GDM1 (cell line): Measurements from ENCODE around the gene PRF1.
"Not testable (repeated sequence)": the region's sequence is repeated elsewhere in the genome, so short reads cannot be mapped to it uniquely, and the experiment has no call there.

ENCODE experiments used
- DNase-seq: peaks from one replicate; lab custom pipeline; 2025; lab: John Stamatoyannopoulos, UW

PRF1 gene

GRCh38 chr10:70593513-70593890, 9.0 kb downstream of the PRF1 start:
- no peak for DNase-seq

- peak; percentile 97 for DNase-seq
These were observed 9.6 kb downstream of the PRF1 start for GRCh38 chr10:70592746-70593512.

GRCh38 chr10:70592186-70592735, 10.3 kb downstream of the PRF1 start:
- DNase-seq: peak; percentile 31

GRCh38 chr10:70590655-70591416, 11.7 kb downstream of the PRF1 start:
- DNase-seq: no peak

GRCh38 chr10:70589762-70590654, 12.5 kb downstream of the PRF1 start:
- no peak for DNase-seq

- no peak for DNase-seq
These were observed 13.5 kb downstream of the PRF1 start for GRCh38 chr10:70588859-70589570.

GRCh38 chr10:70588255-70588654, 14.3 kb downstream of the PRF1 start:
- no peak for DNase-seq

- no peak for DNase-seq
These were observed 15.4 kb downstream of the PRF1 start for GRCh38 chr10:70587045-70587658.

- DNase-seq: no peak
These were observed 16.1 kb downstream of the PRF1 start for GRCh38 chr10:70586348-70586930.

- DNase-seq: no peak
These were observed 16.9 kb downstream of the PRF1 start for GRCh38 chr10:70585578-70586169.

- peak; percentile 67 for DNase-seq
These were observed 17.5 kb downstream of the PRF1 start for GRCh38 chr10:70584909-70585544.

- DNase-seq: no peak
These were observed 18.2 kb downstream of the PRF1 start for GRCh38 chr10:70584366-70584765.

GRCh38 chr10:70583669-70584037, 18.9 kb downstream of the PRF1 start:
- no peak for DNase-seq

GRCh38 chr10:70582793-70583668, 19.5 kb downstream of the PRF1 start:
- DNase-seq: no peak

- DNase-seq: not testable (repeated sequence)
These were observed 21.4 kb downstream of the PRF1 start for GRCh38 chr10:70581176-70581575.

GRCh38 chr10:70579234-70580002, 23.1 kb downstream of the PRF1 start:
- no peak for DNase-seq

GRCh38 chr10:70578371-70578947, 24.1 kb downstream of the PRF1 start:
- DNase-seq: peak; percentile 55
